HepG2 (cell line): ENCODE results near the gene C17orf58. TPM values are rescaled to one million over a fixed set of nuclear protein-coding genes. Genes with fewer than 3 reads are reported as not detected.

Experiments used
- ARID4A ChIP-seq: sonication (generic); formaldehyde crosslinking; IDR thresholded peaks from 2 replicates; pipeline ENCODE4 v1.5.0; 2020; ENCODE audit warnings: mild to moderate bottlenecking, missing genetic modification reagents, borderline replicate concordance
- CBFB ChIP-seq: sonication (generic); formaldehyde crosslinking; IDR thresholded peaks from 2 replicates; pipeline ENCODE4 v1.4.0; 2020; ENCODE audit warnings: missing genetic modification reagents
- CHD4 ChIP-seq: fragments of 200-600 bp; sonication (generic); IDR thresholded peaks from 2 replicates; pipeline ENCODE4 v1.7.0; 2017; ENCODE audit warnings: mild to moderate bottlenecking, low read length, borderline replicate concordance
- FOXP1 ChIP-seq, 2 experiments: fragments of 450-650 bp in 1 of 2; IDR thresholded peaks; 2 replicates each; pipeline ENCODE4 v1.6.1; 2017 to 2018; ENCODE audit warnings: antibody characterized with exemption in 1 of 2
- MED8 ChIP-seq: sonication (generic); formaldehyde crosslinking; IDR thresholded peaks from 2 replicates; pipeline ENCODE4 v1.8.1; 2023; ENCODE audit warnings: mild to moderate bottlenecking, missing genetic modification reagents; ENCODE audit not compliant: insufficient replicate concordance
- MIXL1 ChIP-seq: IDR thresholded peaks from 2 replicates; pipeline ENCODE4 v1.6.1; 2016
- PAXIP1 ChIP-seq: sonication (generic); formaldehyde crosslinking; conservative IDR thresholded peaks from 2 replicates; pipeline ENCODE4 v1.4.0; 2020; ENCODE audit warnings: mild to moderate bottlenecking, missing genetic modification reagents, moderate library complexity
- RBAK ChIP-seq: sonication (generic); formaldehyde crosslinking; IDR thresholded peaks from 2 replicates; pipeline ENCODE4 v1.5.1; 2020; ENCODE audit warnings: mild to moderate bottlenecking, missing genetic modification reagents
- SMARCE1 ChIP-seq: fragments of 450-650 bp; IDR thresholded peaks from 2 replicates; pipeline ENCODE4 v1.6.1; 2017; ENCODE audit warnings: borderline replicate concordance
- ZBTB26 ChIP-seq: IDR thresholded peaks from 2 replicates; pipeline ENCODE4 v1.6.1; 2016; ENCODE audit warnings: missing compliant biosample characterization, missing genetic modification reagents, borderline replicate concordance
- ZBTB8A ChIP-seq: sonication (generic); formaldehyde crosslinking; IDR thresholded peaks from 2 replicates; pipeline ENCODE4 v1.4.0; 2020; ENCODE audit warnings: mild to moderate bottlenecking, low read depth, missing genetic modification reagents, borderline replicate concordance
- ZNF264 ChIP-seq: sonication (generic); formaldehyde crosslinking; IDR thresholded peaks from 2 replicates; pipeline ENCODE4 v1.4.0; 2020; ENCODE audit warnings: missing genetic modification reagents
- ZNF274 ChIP-seq: sonication (generic); formaldehyde crosslinking; IDR thresholded peaks from 2 replicates; pipeline ENCODE4 v1.5.1; 2020; ENCODE audit warnings: mild to moderate bottlenecking, missing genetic modification reagents
- ZNF367 ChIP-seq: sonication (generic); formaldehyde crosslinking; IDR thresholded peaks from 2 replicates; pipeline ENCODE4 v1.4.0; 2020; ENCODE audit warnings: missing genetic modification reagents, borderline replicate concordance
- ZNF512B ChIP-seq: sonication (generic); formaldehyde crosslinking; IDR thresholded peaks from 2 replicates; pipeline ENCODE4 v1.5.1; 2020; ENCODE audit warnings: missing genetic modification reagents, mild to moderate bottlenecking, borderline replicate concordance
- ZNF546 ChIP-seq: sonication (generic); formaldehyde crosslinking; conservative IDR thresholded peaks from 2 replicates; pipeline ENCODE4 v1.8.1; 2023; ENCODE audit warnings: mild to moderate bottlenecking, missing genetic modification reagents
- ZSCAN20 ChIP-seq: sonication (generic); formaldehyde crosslinking; IDR thresholded peaks from 2 replicates; pipeline ENCODE4 v1.4.0; 2020; ENCODE audit warnings: missing genetic modification reagents, mild to moderate bottlenecking, borderline replicate concordance
- polyA plus RNA-seq, 8 experiments: library from polyadenylated mRNA; depleted of rRNA in 3 of 8; stranded (reverse) in 7 of 8; unstranded in 1 of 8; fragments of >200 nt; fragmentation: Illumina TruSeq in 4 of 8; extraction: Trizol in 4 of 8; gene quantifications; 2 replicates each; pipeline versions ENCODE4 v1.2.1 to v1.2.3, GENCODE V29; 2011 to 2016; ENCODE audit warnings: low read depth in 4 of 8, missing spikeins in 1 of 8, mixed read lengths in 1 of 8; ENCODE audit not compliant: insufficient read depth in 1 of 8
- total RNA-seq, 5 experiments: library from RNA; depleted of rRNA; stranded (reverse); fragments of >200 nt; fragmentation: Illumina TruSeq; extraction: Trizol; gene quantifications; 2 replicates each; pipeline ENCODE4 v1.2.3, GENCODE V29; 2016; ENCODE audit warnings: low read depth in 1 of 5

The C17orf58 gene
- total and polyA plus RNA-seq, 2 of the 13 experiments (the other 11 are each of a cell fraction or from before 2014, with no cell fraction given): 15.6 to 15.8 TPM

GRCh38 chr17:67992548-67993152 lies 3.6 kb downstream of the C17orf58 start (continued):
- TF ChIP-seq ARID4A (CRISPR knock-in tag) (no peak), ZBTB8A (CRISPR knock-in tag) (no peak), SMARCE1 (no peak), MIXL1 (CRISPR knock-in tag) (no peak), FOXP1 (IDR thresholded peaks at IDR 0.05) (no peak), FOXP1 (CRISPR knock-in tag; IDR thresholded peaks at IDR 0.05) (0 out of 2 replicates have a peak, but pooled peaks have one; percentile 20), PAXIP1 (CRISPR knock-in tag) (0 out of 2 replicates have a peak, but pooled peaks have one; percentile 36), ZNF264 (CRISPR knock-in tag) (0 out of 2 replicates have a peak, but pooled peaks have one; percentile 19), MED8 (no peak), ZNF546 (CRISPR knock-in tag) (peak; percentile 23; the same call in 1 of the 2 replicates), ZNF367 (CRISPR knock-in tag) (no peak), RBAK (peak; percentile 50; the same call in 1 of the 2 replicates), ZNF274 (no peak), ZSCAN20 (CRISPR knock-in tag) (no peak), ZNF512B (CRISPR knock-in tag) (no peak), CBFB (CRISPR knock-in tag) (no peak), ZBTB26 (CRISPR knock-in tag) (no peak), CHD4 (no peak)
